HG02798 (cell line): Measurements from ENCODE around the gene TANC1.
"Not testable (repeated sequence)": the region's sequence is repeated elsewhere in the genome, so short reads cannot be mapped to it uniquely, and the experiment has no call there.

ENCODE experiments used
- ATAC-seq: cut with Tn5 transposase; IDR thresholded peaks from one replicate; pipeline ENCODE4 v1.9.1; 2021; ENCODE audit warnings: mild to moderate bottlenecking; ENCODE audit not compliant: unreplicated experiment, poor library complexity

Gene TANC1

DNA sequence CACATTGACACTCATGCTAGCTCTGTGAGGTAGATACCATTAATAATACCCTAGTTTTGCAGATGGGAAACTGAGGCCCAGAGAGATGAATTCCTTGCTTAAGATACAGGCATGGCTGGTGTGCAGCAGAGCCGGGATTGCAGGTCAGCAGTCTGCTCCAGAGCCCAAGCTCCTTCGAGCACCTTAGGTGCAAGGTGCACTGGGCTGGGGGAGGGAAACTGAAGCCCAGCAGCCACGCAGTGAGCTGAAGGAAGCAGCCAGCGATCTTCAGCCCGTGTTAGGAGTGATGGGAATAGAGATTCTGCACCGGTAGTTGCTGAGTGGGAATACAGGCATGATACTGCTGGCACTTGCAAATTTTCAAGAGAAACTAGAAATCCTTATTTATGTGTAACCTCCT, 50.6 kb downstream of the TANC1 start:
- ATAC-seq, result no peak

- ATAC-seq, result no peak
Measured at GRCh38 chr2:159022019-159022418, 53.6 kb downstream of the TANC1 start.

DNA sequence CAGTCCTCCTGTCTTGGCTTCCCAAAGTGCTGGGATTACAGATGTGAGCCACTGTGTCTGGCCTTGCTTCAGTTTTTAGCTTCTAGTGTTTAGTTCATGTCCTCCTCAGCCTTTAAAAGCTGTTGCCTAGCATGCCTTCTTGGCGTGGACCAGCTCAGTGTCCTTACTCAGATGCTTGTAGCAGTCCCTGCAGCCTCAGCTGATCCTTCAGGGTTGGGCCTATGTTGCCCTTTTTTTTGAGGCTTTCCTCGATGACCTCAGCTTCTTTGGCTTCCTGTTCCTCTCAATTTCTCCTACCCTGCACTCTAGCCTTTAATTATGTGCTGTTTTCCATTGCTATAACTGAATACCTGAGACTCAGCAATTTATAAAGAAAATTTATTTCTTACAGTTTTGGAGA, 57.7 kb downstream of the TANC1 start:
- no peak for ATAC-seq

- no peak for ATAC-seq
Measured at GRCh38 chr2:159028776-159029175, 60.3 kb downstream of the TANC1 start.

GRCh38 chr2:159029936-159030335, 61.5 kb downstream of the TANC1 start:
- no peak for ATAC-seq

DNA sequence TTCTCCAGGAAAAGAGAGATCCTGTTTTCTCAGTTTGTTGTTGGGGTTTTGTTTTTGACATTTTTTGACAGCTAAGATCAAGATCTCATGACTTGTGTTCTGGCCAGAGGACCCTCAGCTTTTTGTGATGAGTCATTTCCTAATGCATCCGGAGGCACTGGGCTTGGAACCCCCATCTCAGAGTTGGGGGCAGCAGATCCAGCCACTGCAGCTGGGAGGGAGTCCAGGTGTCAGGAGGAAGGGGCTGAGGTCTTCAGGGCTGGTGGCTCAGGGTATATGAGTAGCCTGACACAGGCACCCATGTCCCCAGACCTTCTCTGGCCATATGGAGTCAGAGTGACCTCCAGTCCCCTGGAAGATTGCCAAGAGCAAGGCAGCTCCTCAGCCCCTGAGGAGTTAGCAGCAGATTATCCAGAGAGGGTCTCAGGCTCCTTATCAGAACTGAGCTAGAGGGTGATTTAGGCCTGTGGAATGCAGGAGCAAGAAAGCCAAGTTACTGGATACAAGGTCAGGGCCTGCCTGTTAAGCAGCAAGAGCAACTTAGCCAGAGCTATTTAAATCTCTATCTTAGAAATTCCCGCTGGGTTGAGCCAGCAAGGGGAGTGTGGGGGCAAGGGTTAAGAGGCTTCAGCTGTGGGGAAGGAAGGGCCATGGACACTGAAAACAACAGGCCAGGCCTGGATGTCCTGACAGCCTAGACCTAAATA, 62.4 kb downstream of the TANC1 start:
- no peak for ATAC-seq

DNA sequence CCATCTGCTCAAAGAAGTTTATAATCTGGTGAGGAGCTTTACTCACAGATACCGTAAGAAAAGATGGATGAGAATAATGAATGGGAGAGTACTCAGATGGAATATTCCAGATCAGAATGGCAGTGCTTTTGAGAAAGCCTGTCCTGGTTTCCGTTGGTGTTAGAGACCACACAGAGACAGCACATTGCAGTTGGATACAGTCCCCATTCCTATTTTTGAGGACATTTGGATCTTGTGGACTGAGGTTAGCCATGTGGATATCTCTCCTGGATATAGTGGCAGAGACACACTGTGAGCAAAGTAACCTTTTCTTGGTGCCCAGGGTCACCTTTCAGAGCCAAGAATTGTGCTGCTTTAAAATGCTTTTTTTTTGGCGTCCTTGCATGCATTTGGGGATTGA, 63.7 kb downstream of the TANC1 start:
- ATAC-seq, result no peak

DNA sequence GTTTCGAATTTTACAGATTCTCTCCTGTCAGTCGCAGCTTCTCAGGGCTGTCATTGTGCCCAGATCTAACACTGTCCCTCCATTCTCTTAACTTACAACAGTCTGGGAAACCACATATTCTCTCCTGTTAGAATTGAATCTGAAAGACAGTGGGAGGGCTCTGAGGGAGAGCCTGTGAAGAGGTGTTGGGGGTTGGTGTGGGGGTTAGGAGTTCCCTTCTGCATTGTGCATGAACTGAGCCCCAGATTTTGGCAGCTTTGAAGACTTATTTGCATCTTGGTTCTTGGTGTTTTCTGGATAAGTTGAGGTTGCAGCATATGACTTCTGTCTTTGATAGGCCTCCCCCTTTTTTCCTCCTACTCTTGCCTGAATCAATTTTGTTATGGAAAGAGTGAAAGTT, 64.1 kb downstream of the TANC1 start:
- no peak for ATAC-seq

- ATAC-seq, result no peak
Measured at GRCh38 chr2:159034713-159035112, 66.3 kb downstream of the TANC1 start.

- no peak for ATAC-seq
Measured at GRCh38 chr2:159035790-159036411, 67.5 kb downstream of the TANC1 start.

DNA sequence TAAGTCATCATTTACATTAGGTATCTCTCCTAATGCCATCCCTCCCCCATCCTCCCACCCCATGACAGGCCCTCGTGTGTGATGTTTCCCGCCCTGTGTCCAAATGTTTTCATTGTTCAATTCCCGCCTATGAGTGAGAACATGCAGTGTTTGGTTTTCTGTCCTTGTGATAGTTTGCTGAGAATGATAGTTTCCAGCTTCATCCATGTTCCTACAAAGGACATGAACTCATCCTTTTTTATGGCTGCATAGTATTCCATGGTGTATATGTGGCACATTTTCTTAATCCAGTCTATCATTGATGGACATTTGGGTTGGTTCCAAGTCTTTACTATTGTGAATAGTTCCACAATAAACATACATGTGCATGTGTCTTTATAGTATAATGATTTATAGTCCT, 68.0 kb downstream of the TANC1 start:
- ATAC-seq, result not testable (repeated sequence)

DNA sequence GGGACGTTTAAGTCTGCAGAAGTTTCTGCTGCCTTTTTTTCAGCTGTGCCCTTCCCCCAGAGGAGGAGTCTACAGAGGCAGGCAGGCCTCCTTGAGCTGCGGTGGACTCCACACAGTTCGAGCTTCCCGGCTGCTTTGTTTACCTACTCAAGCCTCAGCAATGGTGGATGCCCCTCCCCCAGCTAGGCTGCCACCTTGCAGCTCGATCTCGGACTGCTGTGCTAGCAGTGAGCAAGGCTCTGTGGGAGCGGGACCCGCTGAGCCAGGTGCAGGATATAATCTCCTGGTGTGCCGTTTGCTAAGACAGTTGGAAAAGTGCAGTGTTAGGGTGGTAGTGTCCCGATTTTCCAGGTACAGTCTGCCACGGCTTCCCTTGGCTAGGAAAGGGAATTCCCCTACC, 72.9 kb downstream of the TANC1 start:
- ATAC-seq, result not testable (repeated sequence)

DNA sequence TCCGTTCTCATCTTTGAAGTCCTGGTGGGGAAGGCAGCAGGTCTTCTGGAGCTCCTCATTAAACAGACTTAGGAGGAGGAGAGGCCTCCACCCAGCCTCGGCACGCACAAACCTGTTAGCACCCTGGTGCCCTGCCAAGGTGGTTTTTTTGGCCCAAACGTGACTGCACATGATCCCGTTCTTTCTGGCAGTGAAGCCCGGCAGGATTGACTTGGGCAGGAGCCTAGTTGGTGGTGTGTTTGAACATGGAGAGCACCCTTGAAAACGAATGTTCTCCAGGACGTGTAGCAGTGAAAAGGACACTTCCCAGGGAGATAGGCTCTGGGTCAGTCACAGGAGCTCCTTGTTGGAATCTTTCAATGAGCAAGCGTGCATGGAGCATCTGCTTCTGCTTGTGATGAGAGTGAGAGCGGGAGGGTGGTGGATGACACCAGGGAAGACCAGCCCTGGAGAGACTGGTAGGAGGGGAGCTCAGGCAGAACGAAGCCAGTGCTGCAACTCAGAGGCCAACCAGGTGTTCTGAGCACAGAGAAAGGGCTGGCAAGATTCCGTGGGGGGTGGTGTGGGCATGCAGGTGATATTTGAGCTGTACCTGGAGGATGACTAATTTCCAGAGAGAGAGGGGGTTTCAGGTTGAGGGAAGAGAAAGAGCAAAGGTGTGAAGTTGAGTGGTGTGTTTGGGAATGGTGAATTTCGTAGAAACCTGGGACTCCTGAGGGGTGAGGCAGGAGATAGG, 73.8 kb downstream of the TANC1 start:
- ATAC-seq, result no peak

GRCh38 chr2:159043710-159044109, 75.3 kb downstream of the TANC1 start:
- ATAC-seq, result no peak

- ATAC-seq, result no peak
Measured at GRCh38 chr2:159044804-159045286, 76.4 kb downstream of the TANC1 start.

- ATAC-seq, result no peak
Measured at GRCh38 chr2:159045545-159046454, 77.4 kb downstream of the TANC1 start.

DNA sequence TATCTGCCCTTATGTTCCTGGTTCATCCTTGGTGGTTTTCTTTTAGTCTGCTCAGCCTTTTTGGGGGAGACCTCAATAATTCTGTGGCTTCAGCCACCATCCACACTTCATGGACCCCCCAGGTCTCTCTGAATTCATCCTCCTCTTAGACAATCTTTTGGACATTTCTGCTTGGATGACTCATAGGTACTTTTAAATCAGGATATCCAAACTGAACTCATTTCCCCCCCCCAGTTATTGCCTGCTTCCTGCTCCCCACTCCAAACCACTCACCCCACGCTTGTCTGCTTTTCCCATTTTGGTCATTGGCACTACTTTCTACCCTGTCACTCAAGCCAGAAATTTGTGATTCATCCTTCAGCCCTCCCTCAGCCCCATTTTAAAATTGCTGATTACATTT, 78.5 kb downstream of the TANC1 start:
- ATAC-seq, result no peak

DNA sequence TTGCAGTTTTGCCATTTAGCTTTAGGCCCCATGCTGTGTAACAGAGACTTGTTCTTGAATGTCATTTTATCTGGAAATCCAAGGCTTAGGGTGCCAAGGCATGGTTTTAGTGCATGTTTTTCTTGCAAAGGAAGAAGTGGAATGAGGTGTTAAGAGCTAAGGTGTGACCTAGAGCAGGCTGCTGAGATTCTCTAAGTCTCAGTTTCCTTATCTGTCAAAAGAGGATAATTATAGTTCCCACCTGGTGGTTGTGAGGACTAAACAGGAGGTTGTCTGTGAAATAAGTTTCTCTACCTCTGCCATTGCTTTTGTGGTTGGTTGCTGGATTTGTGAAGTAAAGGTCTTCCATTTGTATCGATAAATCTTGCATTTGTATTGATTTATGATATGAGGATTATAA, 82.0 kb downstream of the TANC1 start:
- no peak for ATAC-seq

DNA sequence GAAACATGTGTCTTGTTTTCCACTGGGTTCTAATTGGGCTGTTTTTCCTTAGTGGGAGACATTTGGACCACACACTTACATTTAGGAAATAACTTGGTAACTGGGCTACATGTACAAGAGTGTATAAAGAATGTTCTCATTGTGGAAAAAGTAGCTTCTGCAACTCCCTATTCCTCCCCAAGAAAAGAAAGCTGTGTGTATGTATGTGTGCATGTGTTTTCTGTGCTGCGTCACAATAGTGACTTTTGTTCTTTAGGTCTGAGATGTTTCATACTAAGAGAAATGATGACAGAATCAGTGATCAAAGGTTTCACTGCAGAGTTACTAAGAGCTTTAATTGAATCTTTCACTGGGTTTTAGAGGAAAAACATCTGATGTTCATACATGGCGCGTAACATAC, 82.7 kb downstream of the TANC1 start:
- no peak for ATAC-seq

DNA sequence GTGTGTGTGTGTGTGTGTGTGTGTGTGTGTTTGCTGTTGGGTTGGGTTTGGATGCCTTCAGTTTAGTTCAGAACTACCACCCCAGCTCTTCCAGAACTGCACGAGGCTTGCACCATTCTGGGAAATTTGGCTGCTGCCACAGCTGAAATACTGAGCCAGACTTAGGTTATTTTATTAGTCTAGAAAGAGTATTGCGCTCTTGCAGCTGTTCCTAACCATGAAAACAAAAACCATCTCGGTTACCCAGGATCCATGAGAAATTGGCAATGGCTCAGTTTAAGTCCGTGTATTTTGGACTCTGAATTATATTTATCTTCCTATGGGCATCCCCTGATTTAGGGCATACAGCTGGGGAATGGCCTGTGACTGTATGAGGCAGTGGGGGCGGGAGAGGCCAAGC, 83.2 kb downstream of the TANC1 start:
- ATAC-seq, result no peak
